H1 (cell line): Measurements from ENCODE around the gene NHLH1. TPM values are rescaled to one million over a fixed set of nuclear protein-coding genes. Genes with fewer than 3 reads are reported as not detected.

Experiments used
- CTCF ChIA-PET: fragments of 300-600 bp; sonication (Branson Sonifier 250); formaldehyde crosslinking; loops from one replicate; lab custom pipeline; 2021; ENCODE audit not compliant: partially characterized antibody; lab: Charles Lee
- POLR2A ChIA-PET: fragments of 300-600 bp; sonication (Branson Sonifier 250); formaldehyde crosslinking; loops from one replicate; lab custom pipeline; 2021; ENCODE audit warnings: inconsistent platforms; ENCODE audit not compliant: partially characterized antibody; lab: Charles Lee
- DNase-seq, 2 experiments: peaks; one replicate each; pipeline versions ENCODE4 v3.0.0 to v3.0.0-alpha.2; 2010 to 2022; ENCODE audit warnings: low spot score in 2 of 2, low read depth in 1 of 2, mixed read lengths in 1 of 2
- FAIRE-seq: peaks from 2 replicates; lab custom pipeline; 2011; peaks lifted over from hg19 to GRCh38; lab: Jason Lieb, UNC
- H2AFZ ChIP-seq: 2 replicates; pipeline ENCODE4 v1.8.1; 2012; ENCODE audit warnings: low read length, inconsistent platforms
- H2AK5ac ChIP-seq: 2 replicates; pipeline ENCODE4 v1.6.1; 2013; ENCODE audit warnings: low read depth, low read length
- H2BK120ac ChIP-seq: replicated peaks from 2 replicates; pipeline ENCODE3; 2013; ENCODE audit warnings: low read depth, low read length, inconsistent platforms
- H2BK12ac ChIP-seq: 2 replicates; pipeline ENCODE4 v1.6.1; 2013; ENCODE audit warnings: low read depth, low read length
- H2BK15ac ChIP-seq: 2 replicates; pipeline ENCODE4 v1.6.1; 2013; ENCODE audit warnings: low read length
- H2BK20ac ChIP-seq: 2 replicates; pipeline ENCODE4 v1.6.1; 2013; ENCODE audit warnings: low read length
- H2BK5ac ChIP-seq: 2 replicates; pipeline ENCODE4 v1.6.1; 2013; ENCODE audit warnings: low read depth, low read length
- H3K14ac ChIP-seq: 2 replicates; pipeline ENCODE4 v1.6.1; 2013; ENCODE audit warnings: inconsistent platforms; ENCODE audit not compliant: insufficient read length
- H3K18ac ChIP-seq: 2 replicates; pipeline ENCODE4 v1.6.1; 2013; ENCODE audit warnings: low read length; ENCODE audit errors: extremely low read depth
- H3K23ac ChIP-seq: 2 replicates; pipeline ENCODE4 v1.6.1; 2013; ENCODE audit warnings: inconsistent platforms; ENCODE audit not compliant: insufficient read length
- H3K23me2 ChIP-seq: 2 replicates; pipeline ENCODE4 v1.6.1; 2013; ENCODE audit warnings: low read depth, low read length
- H3K27ac ChIP-seq: 2 replicates; pipeline ENCODE4 v1.6.1; 2011; ENCODE audit warnings: low read depth, low read length, inconsistent platforms
- H3K27me3 ChIP-seq, 4 experiments: replicated peaks in 1 of 4; 1 replicate in 1 of 4; 2 replicates in 3 of 4; pipeline versions ENCODE4 v1.6.1 to v1.8.1; 2011 to 2013; ENCODE audit warnings: low read length in 3 of 4, mild to moderate bottlenecking in 3 of 4, inconsistent platforms in 2 of 4, mixed read lengths in 2 of 4, moderate library complexity in 1 of 4; ENCODE audit not compliant: control insufficient read depth in 3 of 4, insufficient read depth in 3 of 4; ENCODE audit errors: extremely low read depth in 1 of 4
- H3K36me3 ChIP-seq, 4 experiments: 2 replicates each; pipeline versions ENCODE4 v1.6.1 to v1.8.1; 2011 to 2013; ENCODE audit warnings: mild to moderate bottlenecking in 4 of 4, low read length in 3 of 4, moderate library complexity in 2 of 4, control low read depth in 1 of 4, inconsistent platforms in 1 of 4; ENCODE audit not compliant: insufficient read depth in 4 of 4, control insufficient read depth in 2 of 4
- H3K4ac ChIP-seq: replicated peaks from 2 replicates; pipeline ENCODE3; 2013; ENCODE audit warnings: low read length, low read depth, mixed read lengths, inconsistent platforms; ENCODE audit not compliant: insufficient read length
- H3K4me1 ChIP-seq, 4 experiments: replicated peaks in 1 of 4; 1 replicate in 1 of 4; 2 replicates in 3 of 4; pipeline versions ENCODE4 v1.6.1 to v1.8.1; 2011 to 2013; ENCODE audit warnings: low read length in 3 of 4, inconsistent platforms in 2 of 4, mixed read lengths in 1 of 4; ENCODE audit not compliant: insufficient read depth in 4 of 4, control insufficient read depth in 3 of 4
- H3K4me2 ChIP-seq, 2 experiments: 2 replicates each; pipeline versions ENCODE4 v1.6.1 to v1.8.1; 2011 to 2013; ENCODE audit warnings: low read depth in 2 of 2, low read length in 2 of 2, control low read depth in 1 of 2, inconsistent platforms in 1 of 2, mild to moderate bottlenecking in 1 of 2; ENCODE audit not compliant: insufficient read depth in 1 of 2
- H3K4me3 ChIP-seq, 4 experiments: fragments of 200-600, 300-600 bp in 1 of 4; sonication (generic), shearing (Covaris generic), sonication (Bioruptor Twin) in 1 of 4; 2 replicates each; pipeline versions ENCODE4 v1.5.1 to v1.8.1; 2011 to 2016; ENCODE audit warnings: low read length in 4 of 4, low read depth in 3 of 4, control low read depth in 2 of 4, inconsistent platforms in 2 of 4, mild to moderate bottlenecking in 2 of 4, mixed read lengths in 1 of 4, moderate library complexity in 1 of 4; ENCODE audit not compliant: insufficient read depth in 2 of 4; ENCODE audit errors: extremely low read depth in 1 of 4
- H3K56ac ChIP-seq: replicated peaks from 2 replicates; pipeline ENCODE3; 2013; ENCODE audit warnings: low read depth, mild to moderate bottlenecking, mixed read lengths, low read length, inconsistent platforms; ENCODE audit not compliant: insufficient read length
- H3K79me1 ChIP-seq: 2 replicates; pipeline ENCODE4 v1.6.1; 2013; ENCODE audit warnings: low read depth, low read length, control low read depth
- H3K79me2 ChIP-seq, 2 experiments: 2 replicates each; pipeline versions ENCODE4 v1.6.1 to v1.8.1; 2012 to 2013; ENCODE audit warnings: low read length in 2 of 2, mild to moderate bottlenecking in 2 of 2, inconsistent platforms in 1 of 2; ENCODE audit not compliant: insufficient read depth in 2 of 2, control insufficient read depth in 1 of 2
- H3K9ac ChIP-seq, 4 experiments: replicated peaks in 1 of 4; 1 replicate in 1 of 4; 2 replicates in 3 of 4; pipeline versions ENCODE4 v1.6.1 to v1.8.1; 2011 to 2013; ENCODE audit warnings: low read depth in 3 of 4, low read length in 3 of 4, control low read depth in 2 of 4, mild to moderate bottlenecking in 2 of 4, moderate library complexity in 2 of 4, inconsistent platforms in 1 of 4; ENCODE audit errors: extremely low read depth in 1 of 4
- H3K9me3 ChIP-seq, 2 experiments: 2 replicates each; pipeline versions ENCODE4 v1.6.1 to v1.8.1; 2012 to 2013; ENCODE audit warnings: mild to moderate bottlenecking in 2 of 2, moderate library complexity in 2 of 2, control low read depth in 1 of 2, inconsistent platforms in 1 of 2, low read depth in 1 of 2, low read length in 1 of 2, mixed read lengths in 1 of 2; ENCODE audit not compliant: insufficient read depth in 2 of 2
- H4K20me1 ChIP-seq, 2 experiments: replicated peaks in 1 of 2; 2 replicates each; pipeline versions ENCODE3 to v1.8.1; 2011 to 2013; ENCODE audit warnings: inconsistent platforms in 2 of 2, low read length in 2 of 2, mild to moderate bottlenecking in 1 of 2; ENCODE audit not compliant: insufficient read depth in 2 of 2, control insufficient read depth in 1 of 2
- H4K5ac ChIP-seq: 2 replicates; pipeline ENCODE4 v1.6.1; 2013; ENCODE audit warnings: low read length, low read depth, mixed read lengths, inconsistent platforms; ENCODE audit not compliant: insufficient read length
- H4K8ac ChIP-seq: 2 replicates; pipeline ENCODE4 v1.8.0; 2013; ENCODE audit warnings: mild to moderate bottlenecking, moderate library complexity, low read length, inconsistent platforms; ENCODE audit not compliant: insufficient read depth; ENCODE audit errors: extremely low read depth
- H4K91ac ChIP-seq: replicated peaks from 2 replicates; pipeline ENCODE3; 2013; ENCODE audit warnings: low read length, mixed read lengths, inconsistent platforms; ENCODE audit not compliant: insufficient read length
- ASH2L ChIP-seq: fragments of 200-600, 300-600 bp; sonication (generic); IDR thresholded peaks from one replicate; pipeline ENCODE4 v1.7.1; 2017; ENCODE audit warnings: low read length
- BACH1 ChIP-seq: IDR thresholded peaks from 2 replicates; pipeline ENCODE4 v1.6.1; 2012; ENCODE audit warnings: low read length, improper control_type of control experiment
- BRCA1 ChIP-seq: IDR thresholded peaks from 2 replicates; pipeline ENCODE4 v1.6.1; 2012; ENCODE audit warnings: low read depth, low read length, improper control_type of control experiment
- CHD1 ChIP-seq: IDR thresholded peaks from 2 replicates; pipeline ENCODE4 v1.6.1; 2012; ENCODE audit warnings: low read depth, low read length, improper control_type of control experiment
- E2F6 ChIP-seq: IDR thresholded peaks from 2 replicates; pipeline ENCODE4 v1.6.1; 2012; ENCODE audit warnings: inconsistent platforms
- POLR2AphosphoS5 ChIP-seq: IDR thresholded peaks from 2 replicates; pipeline ENCODE4 v1.6.1; 2011; ENCODE audit warnings: low read depth, low read length
- RNF2 ChIP-seq: fragments of 200-900, 300-1000 bp; sonication (generic); IDR thresholded peaks from 2 replicates; pipeline ENCODE4 v1.7.1; 2016; ENCODE audit warnings: borderline replicate concordance, low read depth, mild to moderate bottlenecking, antibody characterized with exemption, low read length; ENCODE audit not compliant: poor library complexity, severe bottlenecking; ENCODE audit errors: missing control alignments
- RXRA ChIP-seq: IDR thresholded peaks from 2 replicates; pipeline ENCODE4 v1.6.1; 2011; ENCODE audit warnings: low read depth, mild to moderate bottlenecking, low read length, moderate library complexity; ENCODE audit not compliant: insufficient read depth
- SP4 ChIP-seq: IDR thresholded peaks from 2 replicates; pipeline ENCODE4 v1.6.1; 2012; ENCODE audit warnings: low read length, inconsistent platforms
- SUZ12 ChIP-seq: fragments of 200-600 bp; sonication (generic); IDR thresholded peaks from 2 replicates; pipeline ENCODE4 v1.6.1; 2012; ENCODE audit warnings: mild to moderate bottlenecking, inconsistent platforms, low read length, moderate library complexity, mixed read lengths
- TCF12 ChIP-seq: IDR thresholded peaks from 2 replicates; pipeline ENCODE4 v1.6.1; 2011; ENCODE audit warnings: low read depth, mild to moderate bottlenecking, low read length
- ZNF274 ChIP-seq: IDR thresholded peaks from 2 replicates; pipeline ENCODE4 v1.7.0; 2012; ENCODE audit warnings: low read length, borderline replicate concordance; ENCODE audit errors: extremely low read depth
- WGBS, 2 experiments: shearing (Covaris generic) in 1 of 2; methylation state at CpG; one replicate each; pipeline versions ENCODE4 v1.1.6 to v1.1.7; 2013 to 2015; ENCODE audit warnings: low lambda C conversion rate in 2 of 2, mixed read lengths in 2 of 2, inconsistent platforms in 1 of 2, low coverage in 1 of 2, missing lambda C conversion rate in 1 of 2; ENCODE audit not compliant: insufficient replicate concordance in 2 of 2, insufficient coverage in 1 of 2, insufficient read length in 1 of 2; ENCODE audit errors: extremely low coverage in 1 of 2, missing lambda C conversion rate in 1 of 2; 5-methylcytosine and 5-hydroxymethylcytosine counted together
- polyA plus RNA-seq, 7 experiments: library from polyadenylated mRNA; depleted of rRNA in 3 of 7; stranded (reverse) in 5 of 7; unstranded in 2 of 7; fragments of >200 nt in 5 of 7; fragments of 200-250 nt in 2 of 7; gene quantifications; 1 replicate in 5 of 7; 2 replicates in 1 of 7; 4 replicates in 1 of 7; pipeline versions ENCODE4 v1.2.1 to v1.2.3, GENCODE V29; 2011 to 2013; ENCODE audit warnings: missing spikeins in 2 of 7, mixed read lengths in 2 of 7
- total RNA-seq: library from RNA; stranded (reverse); fragmentation: NEBNext Ultra II Directional; extraction: Animal tissue kit (Norgen Biotek cat#: 25700); gene quantifications from 2 replicates; pipeline ENCODE4 v1.2.1, GENCODE V29; 2021

Gene NHLH1
- total and polyA plus RNA-seq, 2 of the 8 experiments (the other 6 are each of a cell fraction or from before 2014, with no cell fraction given): 0.39 to 0.91 TPM

DNA sequence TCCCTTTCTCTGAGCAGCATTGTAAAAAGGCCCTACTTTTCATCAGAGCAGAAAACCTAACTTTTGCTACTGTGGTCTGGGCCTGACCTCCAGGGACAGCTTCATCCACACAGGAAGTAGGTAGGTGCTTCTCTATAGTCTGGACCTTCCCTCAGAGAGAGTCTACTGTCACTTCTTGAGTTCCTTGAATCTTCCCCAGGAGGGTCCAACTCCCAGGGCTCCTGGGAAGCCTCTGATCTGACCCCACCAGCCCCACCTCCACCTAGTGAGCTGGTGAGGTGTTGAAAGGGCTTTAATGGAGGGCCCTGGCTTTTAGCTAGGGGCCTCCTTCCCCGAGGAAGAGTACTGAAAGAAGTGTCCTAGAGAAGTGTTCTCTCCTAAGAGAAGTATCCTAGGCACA lies 30.8 kb downstream of the NHLH1 start:
- no peak overlapping the region for H2BK5ac ChIP-seq
- no peak overlapping the region for H3K9ac ChIP-seq
- H3K36me3 ChIP-seq: no peaks in the 10 kb centered on the region
- CTCF ChIA-PET: interaction anchor here (0.6 to 3.3 kb wide), 11 partner anchors 9 to 204 kb away, joined by 3 to 23 read pairs (median 5); no protein-coding TSS in a partner anchor
- H4K5ac ChIP-seq: no peak overlapping the region
- no peak overlapping the region for H2BK120ac ChIP-seq
- POLR2A ChIA-PET: interaction anchor here (1.0 to 1.6 kb wide), 3 partner anchors 14 to 43 kb away, joined by 3 to 5 read pairs (median 3); no protein-coding TSS in a partner anchor
- 78% methylated on average over 1 of the region's 1 CpG; no CpG with 5 or more reads in 1 of the 2 experiments for whole genome bisulfite sequencing, 2 experiments
- H2AK5ac ChIP-seq: no peak overlapping the region
- DNase-seq (no peak), FAIRE-seq (no peak)
- H4K20me1 ChIP-seq: peaks cover 0 to 7% of the 10 kb centered on the region in 2 experiments
- H2AFZ ChIP-seq: no peak overlapping the region
- no peak overlapping the region for H3K4me3 ChIP-seq
- H3K4me2 ChIP-seq: no peak overlapping the region
- peaks cover 14 to 17% of the 10 kb centered on the region in 2 experiments for H3K79me2 ChIP-seq
- H3K14ac ChIP-seq: no peak overlapping the region
- H3K27ac ChIP-seq: no peak overlapping the region
- no peaks in the 10 kb centered on the region for H3K9me3 ChIP-seq
- H3K4ac ChIP-seq: no peak overlapping the region
- no peak overlapping the region for H3K23ac ChIP-seq
- no peak overlapping the region for H2BK20ac ChIP-seq
- TF ChIP-seq RXRA: no peak
- no peak for TF ChIP-seq ASH2L
- no peak for TF ChIP-seq SP4
- no peak for TF ChIP-seq CHD1
- no peak for TF ChIP-seq E2F6
- TF ChIP-seq SUZ12: no peak
- TF ChIP-seq TCF12: no peak
- no peak for TF ChIP-seq BRCA1
- no peak for TF ChIP-seq BACH1
- TF ChIP-seq RNF2: no peak
- no peak for TF ChIP-seq POLR2AphosphoS5
- no peak for TF ChIP-seq ZNF274
- H2BK15ac ChIP-seq: no peak overlapping the region
- H3K79me1 ChIP-seq: peaks cover 8% of the 10 kb centered on the region
- no peak overlapping the region for H3K56ac ChIP-seq
- H3K4me1 ChIP-seq: peaks cover 7 to 28% (median 17%) of the 10 kb centered on the region in 4 experiments
- H3K27me3 ChIP-seq: no peaks in the 10 kb centered on the region; a peak in 1 of 7 replicates
- no peak overlapping the region for H3K18ac ChIP-seq
- H4K91ac ChIP-seq: no peak overlapping the region
- H4K8ac ChIP-seq: no peak overlapping the region
- H2BK12ac ChIP-seq: no peak overlapping the region
- H3K23me2 ChIP-seq: peaks cover 10% of the 10 kb centered on the region
